ENCODE results near the gene DNAH1. TPM values are rescaled to one million over a fixed set of nuclear protein-coding genes. Genes with fewer than 3 reads are reported as not detected.
A peak's percentile ranks its signal among the peaks of the same experiment; 100 is the strongest.

The DNAH1 gene
- polyA plus RNA-seq, 1 donor: 22.9 TPM

DNA sequence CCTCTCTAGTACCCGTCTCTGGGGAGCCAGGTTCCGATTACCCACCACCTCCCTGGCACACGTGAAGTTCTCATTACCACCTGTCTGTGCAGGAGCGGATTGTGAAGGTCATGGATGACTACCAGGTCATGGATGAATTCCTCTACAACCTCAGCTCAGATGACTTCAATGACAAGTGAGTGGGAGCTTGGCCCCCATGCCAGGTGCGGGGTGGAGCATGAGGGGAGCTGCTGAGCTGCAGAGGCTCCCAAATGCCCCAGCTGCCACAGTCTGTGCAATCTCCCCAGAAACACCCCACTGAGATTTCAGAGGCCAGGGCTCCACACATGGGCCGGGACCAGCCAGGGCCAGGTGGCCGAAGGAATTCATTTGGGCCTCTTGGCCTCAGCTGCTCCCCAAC is 34.3 kb downstream of the DNAH1 start:
- no peaks in the 10 kb centered on the region for H3K27me3 ChIP-seq (ENCODE audit: control insufficient read depth, insufficient read depth, low read length)
- no peak overlapping the region for H3K27ac ChIP-seq (ENCODE audit: low read length)
- WGBS (ENCODE audit: insufficient coverage, low lambda C conversion rate): no CpG with 5 or more reads among the region's 7 CpGs
- H3K4me1 ChIP-seq (ENCODE audit: control insufficient read depth, insufficient read depth, low read length): no peaks in the 10 kb centered on the region
- H3K4me3 ChIP-seq (ENCODE audit: low read length): no peak overlapping the region
- H3K36me3 ChIP-seq (ENCODE audit: control insufficient read depth, insufficient read depth, low read length): peaks cover 72% of the 10 kb centered on the region
- no peak for DNase-seq
- no peaks in the 10 kb centered on the region for H3K9me3 ChIP-seq (ENCODE audit: control insufficient read depth, low read depth, low read length)

DNA sequence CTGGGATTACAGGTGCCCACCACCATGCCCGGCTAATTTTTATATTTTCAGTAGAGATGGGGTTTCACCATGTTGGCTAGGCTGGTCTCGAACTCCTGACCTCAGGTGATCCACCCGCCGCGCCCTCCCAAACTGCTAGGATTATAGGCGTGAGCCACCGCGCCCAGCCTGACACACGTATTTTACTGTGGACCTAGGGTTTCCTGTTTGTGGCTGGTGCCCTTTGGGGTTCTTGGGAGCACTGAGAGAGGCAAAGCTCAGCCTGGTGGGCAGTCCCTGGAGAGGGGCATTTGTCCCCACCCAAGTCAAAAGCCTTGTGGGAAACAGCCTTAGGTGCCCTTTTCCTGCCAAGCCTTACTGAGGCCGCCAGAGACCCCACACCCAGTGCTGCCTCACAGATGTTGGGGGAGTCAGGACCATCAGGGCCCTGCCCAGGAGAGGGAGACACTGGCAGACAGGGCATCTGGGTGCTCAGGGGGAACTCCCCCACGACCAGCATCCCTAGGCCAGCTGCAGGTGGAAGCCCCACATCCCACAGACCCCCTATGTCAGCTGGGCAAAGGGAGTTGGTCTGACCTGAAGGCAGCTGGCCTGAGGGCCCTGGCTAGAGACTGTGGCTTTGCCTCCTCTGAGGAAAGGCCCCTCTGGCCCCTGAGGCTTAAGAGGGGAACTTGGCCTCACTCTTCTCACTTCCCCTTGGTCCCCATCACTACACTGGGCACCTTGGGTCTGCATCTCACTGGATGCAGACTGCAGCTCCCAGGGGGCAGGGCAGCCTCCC is 35.1 kb downstream of the DNAH1 start:
- H3K27ac ChIP-seq (ENCODE audit: low read length): no peak overlapping the region
- no peaks in the 10 kb centered on the region for H3K4me1 ChIP-seq (ENCODE audit: control insufficient read depth, insufficient read depth, low read length)
- no peak overlapping the region for H3K4me3 ChIP-seq (ENCODE audit: low read length)
- WGBS (ENCODE audit: insufficient coverage, low lambda C conversion rate): no CpG with 5 or more reads among the region's 11 CpGs
- no peaks in the 10 kb centered on the region for H3K27me3 ChIP-seq (ENCODE audit: control insufficient read depth, insufficient read depth, low read length)
- H3K9me3 ChIP-seq (ENCODE audit: control insufficient read depth, low read depth, low read length): no peaks in the 10 kb centered on the region
- H3K36me3 ChIP-seq (ENCODE audit: control insufficient read depth, insufficient read depth, low read length): peaks cover 76% of the 10 kb centered on the region
- DNase-seq: no peak

DNA sequence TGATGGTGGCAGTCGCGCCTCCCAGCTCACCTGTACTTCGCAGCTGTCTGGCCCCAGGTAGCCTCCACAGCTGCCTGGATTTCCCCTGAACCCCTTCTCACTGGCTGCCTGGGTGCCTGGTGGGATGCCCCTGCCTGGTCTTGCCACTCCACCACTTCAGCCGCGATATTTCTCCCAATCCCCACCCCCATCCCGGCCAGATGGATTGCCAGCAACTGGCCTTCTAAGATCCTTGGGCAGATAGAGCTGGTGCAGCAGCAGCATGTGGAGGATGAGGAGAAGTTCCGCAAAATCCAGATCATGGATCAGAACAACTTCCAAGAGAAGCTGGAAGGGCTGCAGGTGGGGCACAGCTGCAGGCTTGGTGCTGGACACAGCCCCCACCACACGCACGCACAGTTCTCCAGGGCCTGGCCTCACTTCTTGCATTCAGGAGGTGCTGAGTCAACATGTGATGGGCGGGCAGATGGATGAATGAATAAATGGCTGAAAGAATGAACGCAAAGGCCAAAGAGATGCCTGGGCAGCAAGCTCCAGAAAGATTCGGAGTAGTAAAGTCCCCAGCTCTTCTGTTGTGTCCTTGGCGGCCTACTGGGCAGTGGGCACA is 35.7 kb downstream of the DNAH1 start:
- no peak for DNase-seq
- no peaks in the 10 kb centered on the region for H3K27me3 ChIP-seq (ENCODE audit: control insufficient read depth, insufficient read depth, low read length)
- H3K9me3 ChIP-seq (ENCODE audit: control insufficient read depth, low read depth, low read length): no peaks in the 10 kb centered on the region
- no peaks in the 10 kb centered on the region for H3K4me1 ChIP-seq (ENCODE audit: control insufficient read depth, insufficient read depth, low read length)
- no peak overlapping the region for H3K4me3 ChIP-seq (ENCODE audit: low read length)
- peaks cover 72% of the 10 kb centered on the region for H3K36me3 ChIP-seq (ENCODE audit: control insufficient read depth, insufficient read depth, low read length)
- no CpG with 5 or more reads among the region's 13 CpGs for WGBS (ENCODE audit: insufficient coverage, low lambda C conversion rate)
- no peak overlapping the region for H3K27ac ChIP-seq (ENCODE audit: low read length)

DNA sequence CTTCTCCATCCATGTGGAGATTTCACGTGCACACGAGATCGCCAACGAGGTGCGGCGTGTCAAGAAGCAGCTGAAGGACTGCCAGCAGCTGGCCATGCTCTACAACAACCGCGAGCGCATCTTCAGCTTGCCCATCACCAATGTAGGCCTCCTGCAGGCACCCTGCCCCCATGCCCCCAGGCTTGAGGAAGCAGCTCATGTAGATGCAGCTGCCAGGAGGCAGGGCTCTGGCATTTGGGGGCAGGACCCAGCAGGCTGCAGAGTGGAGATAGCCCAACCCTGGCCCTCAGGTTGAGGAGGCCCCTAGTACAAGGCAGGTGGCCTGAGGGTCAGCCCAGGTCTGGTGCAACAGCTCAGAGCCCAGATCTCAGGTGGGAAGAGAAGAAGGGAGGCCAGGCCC is 36.4 kb downstream of the DNAH1 start:
- no CpG with 5 or more reads among the region's 9 CpGs for WGBS (ENCODE audit: insufficient coverage, low lambda C conversion rate)
- Histone ChIP-seq H3K4me1 (ENCODE audit: control insufficient read depth, insufficient read depth, low read length) (no peaks in the 10 kb centered on the region), H3K9me3 (ENCODE audit: control insufficient read depth, low read depth, low read length) (no peaks in the 10 kb centered on the region), H3K27me3 (ENCODE audit: control insufficient read depth, insufficient read depth, low read length) (no peaks in the 10 kb centered on the region), H3K36me3 (ENCODE audit: control insufficient read depth, insufficient read depth, low read length) (peaks cover 75% of the 10 kb centered on the region), H3K4me3 (ENCODE audit: low read length) (no peak overlapping the region), H3K27ac (ENCODE audit: low read length) (no peak overlapping the region)
- no peak for DNase-seq

DNA sequence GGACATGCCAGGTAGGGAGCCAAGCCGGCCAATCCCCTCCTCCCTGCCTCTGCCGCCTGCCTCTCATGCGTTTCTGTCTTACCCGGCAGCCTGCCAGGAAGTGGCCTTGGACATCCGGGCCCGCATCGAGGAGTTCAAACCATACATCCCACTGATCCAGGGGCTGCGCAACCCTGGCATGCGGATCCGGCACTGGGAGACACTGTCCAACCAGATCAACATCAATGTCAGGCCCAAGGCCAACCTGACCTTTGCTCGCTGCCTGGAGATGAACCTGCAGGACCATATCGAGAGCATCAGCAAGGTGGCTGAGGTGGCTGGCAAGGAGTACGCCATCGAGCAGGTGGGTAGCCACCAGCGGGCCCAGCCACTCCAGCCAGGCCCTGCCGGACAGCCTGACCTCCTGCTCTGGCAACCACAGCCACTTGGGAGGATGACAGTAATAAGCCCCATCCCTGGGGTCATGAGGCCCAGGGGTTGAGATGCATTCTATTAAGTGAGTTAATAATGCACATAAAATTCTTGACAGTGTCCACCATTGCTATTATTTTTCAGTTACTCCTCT is 37.3 kb downstream of the DNAH1 start:
- no peak for DNase-seq
- Histone ChIP-seq H3K9me3 (ENCODE audit: control insufficient read depth, low read depth, low read length) (no peaks in the 10 kb centered on the region), H3K4me1 (ENCODE audit: control insufficient read depth, insufficient read depth, low read length) (no peaks in the 10 kb centered on the region), H3K36me3 (ENCODE audit: control insufficient read depth, insufficient read depth, low read length) (peaks cover 76% of the 10 kb centered on the region), H3K27me3 (ENCODE audit: control insufficient read depth, insufficient read depth, low read length) (no peaks in the 10 kb centered on the region), H3K4me3 (ENCODE audit: low read length) (no peak overlapping the region), H3K27ac (ENCODE audit: low read length) (no peak overlapping the region)
- no CpG with 5 or more reads among the region's 16 CpGs for WGBS (ENCODE audit: insufficient coverage, low lambda C conversion rate)

DNA sequence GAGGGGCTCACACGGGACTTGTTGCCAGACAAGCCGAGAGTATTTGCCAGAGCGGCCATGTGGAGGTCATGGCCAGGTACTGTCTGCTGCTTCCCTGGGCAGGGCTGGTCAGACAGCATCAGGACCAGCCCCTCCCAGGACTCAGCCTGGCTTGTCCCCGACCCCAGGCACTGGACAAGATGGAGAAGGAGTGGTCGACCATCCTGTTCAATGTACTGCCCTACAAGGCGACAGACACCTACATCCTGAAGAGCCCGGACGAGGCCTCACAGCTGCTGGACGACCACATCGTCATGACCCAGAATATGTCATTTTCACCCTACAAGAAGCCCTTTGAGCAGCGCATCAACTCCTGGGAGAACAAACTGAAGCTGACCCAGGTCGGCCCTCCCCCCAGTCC is 38.6 kb downstream of the DNAH1 start:
- WGBS (ENCODE audit: insufficient coverage, low lambda C conversion rate): 100% methylated on average over 1 of the region's 12 CpGs
- no peak for DNase-seq
- Histone ChIP-seq H3K4me3 (ENCODE audit: low read length) (no peak overlapping the region), H3K27me3 (ENCODE audit: control insufficient read depth, insufficient read depth, low read length) (no peaks in the 10 kb centered on the region), H3K27ac (ENCODE audit: low read length) (no peak overlapping the region), H3K4me1 (ENCODE audit: control insufficient read depth, insufficient read depth, low read length) (no peaks in the 10 kb centered on the region), H3K9me3 (ENCODE audit: control insufficient read depth, low read depth, low read length) (no peaks in the 10 kb centered on the region), H3K36me3 (ENCODE audit: control insufficient read depth, insufficient read depth, low read length) (peaks cover 75% of the 10 kb centered on the region)

DNA sequence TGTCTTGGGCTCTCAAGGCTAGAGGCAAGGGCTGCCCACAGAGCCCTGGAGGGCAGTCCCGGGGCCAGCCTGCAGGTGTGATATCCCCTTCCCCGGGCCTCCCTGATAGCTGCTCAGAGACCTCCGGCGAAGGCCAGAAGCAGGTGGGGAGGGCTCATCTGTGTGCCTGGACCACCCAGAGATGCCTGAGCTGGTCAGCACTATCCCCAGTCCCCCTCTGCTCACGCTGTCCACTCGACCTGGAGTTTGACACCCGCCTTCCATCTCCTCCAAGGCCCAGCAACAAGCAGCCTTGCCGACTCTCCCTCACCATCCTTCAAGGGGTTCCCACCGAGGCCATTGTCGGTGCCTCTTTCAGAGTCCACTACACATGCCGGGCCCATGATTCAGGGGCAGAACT is 39.4 kb downstream of the DNAH1 start:
- H3K4me3 ChIP-seq (ENCODE audit: low read length): no peak overlapping the region
- H3K36me3 ChIP-seq (ENCODE audit: control insufficient read depth, insufficient read depth, low read length): peaks cover 77% of the 10 kb centered on the region
- DNase-seq: no peak
- no peaks in the 10 kb centered on the region for H3K4me1 ChIP-seq (ENCODE audit: control insufficient read depth, insufficient read depth, low read length)
- H3K27ac ChIP-seq (ENCODE audit: low read length): no peak overlapping the region
- WGBS (ENCODE audit: insufficient coverage, low lambda C conversion rate): no CpG with 5 or more reads among the region's 11 CpGs
- H3K27me3 ChIP-seq (ENCODE audit: control insufficient read depth, insufficient read depth, low read length): no peaks in the 10 kb centered on the region
- no peaks in the 10 kb centered on the region for H3K9me3 ChIP-seq (ENCODE audit: control insufficient read depth, low read depth, low read length)

DNA sequence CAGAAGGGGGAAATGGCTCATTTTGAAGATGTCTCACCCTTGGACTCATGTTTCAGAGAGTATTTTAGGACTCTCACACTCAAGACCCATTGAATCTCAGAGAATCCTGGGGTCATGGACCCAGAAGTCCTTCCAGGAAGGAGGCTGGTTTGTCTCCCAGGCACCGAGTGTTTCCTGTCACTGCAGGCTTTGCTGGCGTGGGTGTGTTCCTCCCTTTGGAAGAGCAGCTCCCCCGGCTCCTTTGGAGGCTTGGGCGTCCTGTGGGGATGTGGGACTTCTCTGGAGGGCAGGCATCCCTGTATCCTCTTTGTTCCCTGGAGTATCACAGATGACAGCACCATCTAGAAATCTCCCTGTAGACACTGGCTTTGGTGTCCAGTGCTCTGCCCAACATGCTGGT is 40.0 kb downstream of the DNAH1 start:
- H3K27ac ChIP-seq (ENCODE audit: low read length): no peak overlapping the region
- no peaks in the 10 kb centered on the region for H3K27me3 ChIP-seq (ENCODE audit: control insufficient read depth, insufficient read depth, low read length)
- WGBS (ENCODE audit: insufficient coverage, low lambda C conversion rate): no CpG with 5 or more reads among the region's 4 CpGs
- peaks cover 80% of the 10 kb centered on the region for H3K36me3 ChIP-seq (ENCODE audit: control insufficient read depth, insufficient read depth, low read length)
- H3K9me3 ChIP-seq (ENCODE audit: control insufficient read depth, low read depth, low read length): no peaks in the 10 kb centered on the region
- no peaks in the 10 kb centered on the region for H3K4me1 ChIP-seq (ENCODE audit: control insufficient read depth, insufficient read depth, low read length)
- no peak overlapping the region for H3K4me3 ChIP-seq (ENCODE audit: low read length)
- no peak for DNase-seq

DNA sequence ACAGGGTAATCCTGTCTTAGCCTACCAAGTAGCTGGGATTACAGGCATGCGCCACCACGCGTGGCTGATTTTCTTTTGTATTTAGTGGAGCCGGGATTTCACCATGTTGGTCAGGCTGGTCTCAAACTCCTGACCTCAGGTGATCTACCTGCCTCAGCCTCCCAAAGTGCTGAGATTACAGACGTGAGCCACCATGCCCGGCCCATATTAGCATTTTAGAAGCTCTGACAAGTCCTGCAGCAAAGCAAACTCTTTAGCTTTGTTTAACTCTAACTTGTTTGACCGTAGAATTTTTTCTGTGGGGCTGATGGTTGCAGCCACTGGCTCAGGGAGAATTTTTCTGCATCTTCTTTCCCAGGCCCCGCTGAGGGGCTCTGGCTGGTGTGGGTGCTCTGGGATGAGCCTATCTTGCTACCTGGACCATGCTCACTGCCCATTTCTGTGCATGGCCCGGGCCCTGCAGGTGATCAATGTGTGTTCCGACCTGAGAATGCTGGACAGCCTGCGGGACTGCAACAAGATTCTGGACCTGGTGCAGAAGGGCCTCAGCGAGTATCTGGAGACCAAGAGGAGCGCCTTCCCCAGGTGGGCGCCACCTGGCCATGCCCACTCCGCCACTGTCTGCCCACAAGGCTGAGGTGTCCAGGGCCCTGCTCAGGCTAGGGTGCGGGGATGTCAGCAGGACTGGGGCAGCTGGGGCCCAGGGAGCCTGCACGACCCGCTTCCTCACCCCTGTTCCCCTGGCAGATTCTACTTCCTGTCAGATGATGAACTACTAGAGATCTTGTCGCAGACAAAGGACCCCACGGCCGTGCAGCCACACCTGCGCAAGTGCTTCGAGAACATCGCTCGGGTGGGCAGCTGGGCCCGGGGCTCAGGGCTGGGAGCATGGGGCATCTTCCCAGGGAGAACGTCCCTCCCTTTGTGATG is 41.3 kb downstream of the DNAH1 start:
- no peak overlapping the region for H3K27ac ChIP-seq (ENCODE audit: low read length)
- H3K4me3 ChIP-seq (ENCODE audit: low read length): no peak overlapping the region
- WGBS (ENCODE audit: insufficient coverage, low lambda C conversion rate): 100% methylated on average over 1 of the region's 27 CpGs
- no peak for DNase-seq
- H3K36me3 ChIP-seq (ENCODE audit: control insufficient read depth, insufficient read depth, low read length): peaks cover 84% of the 10 kb centered on the region
- H3K9me3 ChIP-seq (ENCODE audit: control insufficient read depth, low read depth, low read length): no peaks in the 10 kb centered on the region
- H3K4me1 ChIP-seq (ENCODE audit: control insufficient read depth, insufficient read depth, low read length): no peaks in the 10 kb centered on the region
- H3K27me3 ChIP-seq (ENCODE audit: control insufficient read depth, insufficient read depth, low read length): no peaks in the 10 kb centered on the region

DNA sequence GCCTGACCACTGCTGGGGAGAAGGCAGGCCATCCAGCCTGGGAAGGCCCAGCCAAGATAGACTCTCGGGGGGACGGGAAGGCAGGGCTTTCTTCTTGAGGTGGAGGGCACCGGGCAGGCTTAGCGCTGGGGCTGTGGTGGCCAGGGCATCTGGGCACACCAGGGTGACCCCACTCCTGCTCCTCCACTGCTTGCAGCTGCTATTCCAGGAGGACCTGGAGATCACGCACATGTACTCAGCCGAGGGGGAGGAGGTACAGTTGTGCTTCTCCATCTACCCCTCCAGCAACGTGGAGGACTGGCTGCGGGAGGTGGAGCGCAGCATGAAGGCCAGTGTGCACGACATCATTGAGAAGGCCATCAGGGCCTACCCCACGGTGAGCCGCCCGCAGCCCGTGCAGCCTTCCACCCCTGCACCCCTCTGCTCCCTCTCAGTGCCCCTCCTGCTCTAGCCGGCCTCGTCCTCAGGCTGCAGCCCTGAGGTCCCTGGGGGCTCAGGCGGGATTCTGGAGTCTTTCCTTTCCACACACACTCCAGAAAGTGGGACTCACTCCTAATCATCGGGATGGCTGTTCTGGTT is 42.3 kb downstream of the DNAH1 start:
- Histone ChIP-seq H3K27me3 (ENCODE audit: control insufficient read depth, insufficient read depth, low read length) (no peaks in the 10 kb centered on the region), H3K36me3 (ENCODE audit: control insufficient read depth, insufficient read depth, low read length) (peaks cover 82% of the 10 kb centered on the region), H3K27ac (ENCODE audit: low read length) (no peak overlapping the region), H3K9me3 (ENCODE audit: control insufficient read depth, low read depth, low read length) (no peaks in the 10 kb centered on the region), H3K4me1 (ENCODE audit: control insufficient read depth, insufficient read depth, low read length) (no peaks in the 10 kb centered on the region), H3K4me3 (ENCODE audit: low read length) (no peak overlapping the region)
- no CpG with 5 or more reads among the region's 18 CpGs for WGBS (ENCODE audit: insufficient coverage, low lambda C conversion rate)
- peak in 1 of 2 donors; percentile 11 for DNase-seq
